Sigmoid colon (tissue), 3 donors: ENCODE data around the gene ARHGAP22.

ENCODE experiments used
- POLR2A ChIP-seq, 2 donors: fragments of 450-650 bp; IDR thresholded peaks; one replicate each; pipeline ENCODE4 v1.6.1; 2016; ENCODE audit warnings: antibody characterized with exemption in 2 of 2, mild to moderate bottlenecking in 2 of 2, moderate library complexity in 2 of 2
- TF ChIP-seq, protein P1 (sequence below), 4 experiments: fragments of 450-650 bp in 3 of 4; fragments of 200-600 bp in 1 of 4; IDR thresholded peaks; one replicate each; pipeline ENCODE4 v1.5.1; 2016 to 2019; ENCODE audit warnings: antibody characterized with exemption in 4 of 4, mild to moderate bottlenecking in 3 of 4, moderate library complexity in 2 of 4

GRCh38 chr10:48485711-48486110, 119.2 kb downstream of the ARHGAP22 start:
- TF ChIP-seq, protein P1, sequence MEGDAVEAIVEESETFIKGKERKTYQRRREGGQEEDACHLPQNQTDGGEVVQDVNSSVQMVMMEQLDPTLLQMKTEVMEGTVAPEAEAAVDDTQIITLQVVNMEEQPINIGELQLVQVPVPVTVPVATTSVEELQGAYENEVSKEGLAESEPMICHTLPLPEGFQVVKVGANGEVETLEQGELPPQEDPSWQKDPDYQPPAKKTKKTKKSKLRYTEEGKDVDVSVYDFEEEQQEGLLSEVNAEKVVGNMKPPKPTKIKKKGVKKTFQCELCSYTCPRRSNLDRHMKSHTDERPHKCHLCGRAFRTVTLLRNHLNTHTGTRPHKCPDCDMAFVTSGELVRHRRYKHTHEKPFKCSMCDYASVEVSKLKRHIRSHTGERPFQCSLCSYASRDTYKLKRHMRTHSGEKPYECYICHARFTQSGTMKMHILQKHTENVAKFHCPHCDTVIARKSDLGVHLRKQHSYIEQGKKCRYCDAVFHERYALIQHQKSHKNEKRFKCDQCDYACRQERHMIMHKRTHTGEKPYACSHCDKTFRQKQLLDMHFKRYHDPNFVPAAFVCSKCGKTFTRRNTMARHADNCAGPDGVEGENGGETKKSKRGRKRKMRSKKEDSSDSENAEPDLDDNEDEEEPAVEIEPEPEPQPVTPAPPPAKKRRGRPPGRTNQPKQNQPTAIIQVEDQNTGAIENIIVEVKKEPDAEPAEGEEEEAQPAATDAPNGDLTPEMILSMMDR (IDR thresholded peaks at IDR 0.05) = no peak
- no peak for TF ChIP-seq POLR2A (IDR thresholded peaks at IDR 0.05)
